Activated T-cell treated with anti-CD3 and anti-CD28 coated beads for 48 hours (primary cell): Measurements from ENCODE around the gene MRAP.
"Not testable (repeated sequence)": the region's sequence is repeated elsewhere in the genome, so short reads cannot be mapped to it uniquely, and the experiment has no call there.

ENCODE experiments used
- DNase-seq: peaks from one replicate; pipeline ENCODE4 v3.0.0-alpha.2; 2020; ENCODE audit warnings: low read depth

The MRAP gene

DNA sequence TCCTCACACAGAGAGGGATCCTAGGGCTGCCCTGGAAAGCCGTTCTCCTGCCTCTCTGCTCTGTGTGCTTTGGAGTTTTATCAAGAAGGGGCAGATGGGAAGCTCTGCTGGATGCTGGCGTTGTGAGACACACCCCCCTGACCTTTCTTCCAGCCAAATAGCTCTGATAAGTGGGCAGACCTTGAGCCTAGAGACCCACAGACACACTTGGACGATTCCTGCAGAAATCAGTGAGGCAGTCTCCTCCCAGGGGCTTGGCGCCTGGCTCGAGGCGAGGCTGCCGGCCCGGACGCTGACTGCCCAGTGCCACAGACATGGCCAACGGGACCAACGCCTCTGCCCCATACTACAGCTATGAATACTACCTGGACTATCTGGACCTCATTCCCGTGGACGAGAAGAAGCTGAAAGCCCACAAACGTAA, at the start of gene MRAP:
Gene MRAP (plus strand): TSS at position 198 of the 424 bp plus-strand sequence. CDS start 117 bp downstream, at position 315.
- DNase-seq = no peak

- no peak for DNase-seq
These were observed 49.0 kb upstream of the MRAP start for GRCh38 chr21:32249511-32250280.

DNA sequence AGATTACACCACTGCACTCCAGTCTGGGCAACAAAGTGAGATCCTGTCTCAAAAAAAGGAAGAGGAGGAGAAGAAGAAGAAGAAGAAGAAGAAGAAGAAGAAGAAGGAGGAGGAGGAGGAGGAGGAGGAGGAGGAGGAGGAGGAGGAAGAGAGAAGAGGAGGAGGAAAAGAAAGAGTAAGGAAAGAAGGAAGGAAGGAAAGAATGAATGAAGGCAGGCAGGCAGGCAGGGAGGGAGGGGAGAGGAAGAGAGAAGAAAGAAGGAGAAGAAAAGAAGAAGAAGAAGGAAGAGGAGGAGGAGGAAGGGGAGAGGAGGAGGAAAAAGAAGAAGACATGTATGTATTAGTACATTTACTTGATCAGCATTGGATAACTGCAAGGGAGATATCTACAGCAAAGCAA, 46.5 kb upstream of the MRAP start:
- DNase-seq = no peak

DNA sequence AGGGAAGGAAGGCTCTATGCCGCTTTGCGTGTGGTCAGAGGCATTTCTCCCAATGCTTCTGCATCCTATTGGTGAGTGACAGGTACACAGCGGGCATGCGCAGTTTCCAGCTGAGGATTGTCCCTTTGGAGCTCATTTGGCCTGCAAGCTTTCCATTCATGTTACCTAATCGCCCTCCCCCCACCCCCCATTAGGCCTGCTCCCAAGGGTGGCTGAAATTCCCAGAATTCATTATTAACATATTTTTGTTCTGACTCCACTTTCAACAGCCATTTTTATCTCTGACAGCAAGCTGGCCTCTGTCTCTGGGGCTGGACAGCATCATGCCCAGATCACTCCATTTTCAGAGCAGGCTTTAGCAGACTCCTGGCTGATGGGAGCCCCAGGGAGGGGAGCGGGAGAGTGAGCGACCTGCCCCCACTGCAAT, 45.4 kb upstream of the MRAP start:
- no peak for DNase-seq

DNA sequence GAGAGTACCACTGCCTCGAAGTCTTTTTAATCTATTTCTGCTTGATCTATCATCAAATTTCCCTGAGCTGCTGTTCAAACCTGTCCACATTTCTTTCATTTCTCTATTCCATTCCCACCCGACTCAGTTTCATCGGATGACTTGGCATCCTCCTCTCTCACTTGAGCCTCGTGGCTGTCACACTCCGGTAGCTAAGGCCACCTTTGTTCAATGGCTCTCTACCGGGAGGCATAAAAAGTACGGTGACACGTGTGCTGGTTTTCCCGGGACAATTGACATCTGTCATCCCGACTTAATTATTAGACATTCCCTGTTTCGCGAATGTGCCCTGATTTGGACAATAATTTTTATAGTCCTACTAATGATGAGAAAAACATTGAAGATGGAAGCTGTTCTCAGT, 42.4 kb upstream of the MRAP start:
- no peak for DNase-seq

DNA sequence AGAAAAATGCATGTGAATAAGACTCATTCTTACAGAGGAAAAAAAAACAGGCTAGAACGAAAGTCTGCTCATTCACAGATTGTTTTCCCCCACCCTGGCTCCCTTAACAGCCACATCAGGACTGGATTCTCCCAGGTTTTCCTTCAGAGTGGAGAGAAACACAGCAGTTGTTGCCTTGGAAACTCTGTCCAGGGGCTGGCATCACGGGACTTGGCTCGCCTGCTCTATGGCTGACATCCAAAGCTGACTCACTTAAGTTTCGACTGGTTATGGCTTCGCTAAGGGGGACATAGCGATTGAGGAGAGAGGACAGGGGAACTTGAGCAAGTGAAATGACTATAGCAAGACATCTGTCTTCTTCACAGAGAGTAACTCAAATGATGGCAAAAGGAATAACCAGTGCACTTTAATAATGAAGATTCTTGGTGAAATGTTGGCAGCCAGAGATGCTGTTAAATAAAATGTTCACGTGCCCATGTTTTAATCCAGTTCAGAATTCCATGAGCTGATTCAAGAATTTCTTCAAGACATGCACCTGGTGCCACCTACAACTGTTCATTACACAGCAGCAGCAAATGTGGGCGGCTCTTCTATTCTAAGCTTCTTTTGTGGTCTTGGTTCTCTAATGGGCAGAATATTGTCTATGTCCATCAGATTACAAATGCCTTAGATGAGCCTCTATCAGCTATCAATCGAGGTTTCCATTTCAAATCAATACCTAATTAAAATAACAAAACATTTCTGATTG, 41.6 kb upstream of the MRAP start:
- DNase-seq = no peak

DNA sequence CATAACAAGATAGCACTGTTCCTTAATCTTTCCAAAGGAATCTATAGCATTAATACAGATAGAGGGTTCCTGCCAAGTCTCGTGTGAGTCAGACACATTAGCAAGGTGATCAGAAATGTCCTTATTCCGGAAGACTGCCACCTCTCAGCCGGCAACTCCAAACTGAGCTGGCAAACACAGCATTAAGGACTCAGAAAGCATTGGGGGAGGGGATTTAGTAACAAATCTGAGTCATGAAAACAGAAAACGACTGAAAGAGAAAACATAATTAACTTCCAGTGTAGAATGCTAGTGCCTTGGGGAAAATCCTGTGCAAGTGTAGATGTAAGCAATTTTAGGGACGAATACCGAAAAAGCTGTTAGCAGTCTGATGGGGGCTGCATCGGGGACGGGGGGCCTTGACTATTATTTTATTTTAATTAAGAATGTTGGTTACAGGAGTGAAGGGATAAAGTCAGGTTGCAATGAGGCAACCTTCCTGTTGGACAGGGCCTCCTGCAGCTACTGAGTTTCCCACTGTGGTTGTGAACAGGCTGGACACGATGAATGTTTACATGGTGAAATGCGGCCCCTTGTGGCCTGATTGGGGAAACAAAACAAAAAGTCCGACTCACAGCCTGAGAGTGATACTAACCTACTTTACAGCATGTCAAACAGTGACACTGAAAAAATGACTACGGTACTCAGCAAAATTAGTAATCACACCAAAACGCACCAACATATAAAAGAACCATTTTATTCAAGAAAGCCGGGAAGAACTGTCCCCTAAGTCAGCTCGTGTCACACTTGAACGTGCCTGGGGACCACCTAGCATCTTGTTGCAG, 40.5 kb upstream of the MRAP start:
- peak; percentile 24 for DNase-seq

GRCh38 chr21:32258786-32259048, 39.9 kb upstream of the MRAP start:
- DNase-seq = not testable (repeated sequence)

DNA sequence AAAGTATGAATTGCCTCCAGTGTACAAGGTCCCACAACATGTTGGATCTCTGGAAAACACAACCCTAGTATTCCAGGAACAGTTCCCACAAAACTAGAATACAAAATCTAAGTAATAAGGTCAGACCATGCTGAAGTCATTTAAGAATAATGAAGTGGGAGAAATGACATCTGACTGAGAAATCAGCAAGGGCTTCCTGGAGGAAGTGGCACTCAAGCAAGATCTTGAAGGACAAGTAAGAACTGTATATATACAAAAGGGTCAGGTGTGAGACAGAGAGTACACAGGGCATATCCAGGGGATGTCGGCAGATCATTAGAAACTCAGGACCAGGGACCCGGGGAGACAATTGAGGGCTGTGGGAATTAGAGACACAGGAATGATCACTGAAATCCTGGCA, 38.5 kb upstream of the MRAP start:
- DNase-seq = no peak

DNA sequence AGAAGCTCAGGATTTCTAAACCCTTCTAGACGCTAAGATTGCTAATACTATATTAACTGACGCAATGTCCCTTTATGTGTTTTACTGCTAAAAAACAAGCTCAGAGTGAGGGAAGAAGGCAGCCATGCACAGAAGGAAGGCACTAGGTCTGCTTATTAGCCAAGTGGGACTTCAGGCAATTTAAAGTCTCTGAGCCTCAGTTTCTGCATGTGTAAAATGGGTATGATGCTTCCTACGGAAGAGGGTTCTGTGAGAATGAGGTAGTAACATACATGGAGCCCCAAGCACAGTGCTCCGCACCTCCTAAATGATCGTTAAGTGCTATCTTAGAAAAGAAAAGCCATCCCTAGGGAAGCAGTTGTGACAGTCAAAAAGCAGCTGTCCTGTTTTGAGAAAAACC, 36.7 kb upstream of the MRAP start:
- no peak for DNase-seq

DNA sequence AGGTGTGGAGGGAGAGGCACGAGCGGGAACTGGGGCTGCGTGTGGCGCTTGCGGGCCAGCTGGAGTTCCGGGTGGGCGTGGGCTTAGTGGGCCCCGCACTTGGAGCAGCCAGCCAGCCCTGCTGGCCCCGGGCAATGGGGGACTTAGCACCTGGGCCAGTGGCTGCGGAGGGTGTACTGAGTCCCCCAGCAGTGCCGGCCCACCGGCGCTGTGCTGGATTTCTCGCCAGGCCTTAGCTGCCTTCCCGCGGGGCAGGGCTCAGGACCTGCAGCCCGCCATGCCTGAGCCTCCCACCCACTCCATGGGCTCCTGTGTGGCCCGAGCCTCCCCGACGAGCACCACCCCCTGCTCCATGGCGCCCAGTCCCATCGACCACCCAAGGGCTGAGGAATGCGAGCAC, 33.3 kb upstream of the MRAP start:
- DNase-seq = not testable (repeated sequence)

GRCh38 chr21:32270748-32271147, 27.9 kb upstream of the MRAP start:
- no peak for DNase-seq

- no peak for DNase-seq
These were observed 22.0 kb upstream of the MRAP start for GRCh38 chr21:32276671-32277070.

GRCh38 chr21:32278103-32278502, 20.6 kb upstream of the MRAP start:
- no peak for DNase-seq

- peak; percentile 99 for DNase-seq
These were observed 19.9 kb upstream of the MRAP start, which contains the start of gene MIS18A for GRCh38 chr21:32278518-32279376. Gene MIS18A, minus strand, starts transcription at chr21:32279049. Its CDS starts 35 bp downstream, at chr21:32279014.

- DNase-seq = no peak
These were observed 19.3 kb upstream of the MRAP start for GRCh38 chr21:32279377-32279680.

DNA sequence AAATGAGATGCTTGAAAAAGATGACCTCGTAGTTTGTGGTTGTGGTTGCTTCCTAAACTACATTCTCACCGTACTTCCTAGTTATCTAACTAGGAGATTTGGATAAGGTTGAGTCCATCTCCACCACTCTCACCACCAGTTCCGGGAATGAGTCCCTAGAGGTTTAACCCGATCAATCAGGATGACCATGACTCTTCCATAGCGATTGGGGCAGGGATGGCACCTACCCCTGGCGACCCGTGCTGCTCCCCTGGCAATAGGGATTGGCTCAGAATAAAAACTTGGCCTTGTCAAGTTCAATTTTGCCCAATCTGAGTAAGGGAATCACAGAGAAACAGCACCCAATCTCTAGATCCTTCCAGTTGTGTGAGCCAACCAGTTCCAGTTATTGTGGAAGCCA, 17.1 kb upstream of the MRAP start:
- DNase-seq = no peak

- no peak for DNase-seq
These were observed 15.7 kb upstream of the MRAP start for GRCh38 chr21:32282992-32283391.

- no peak for DNase-seq
These were observed 13.2 kb upstream of the MRAP start for GRCh38 chr21:32285476-32285875.

DNA sequence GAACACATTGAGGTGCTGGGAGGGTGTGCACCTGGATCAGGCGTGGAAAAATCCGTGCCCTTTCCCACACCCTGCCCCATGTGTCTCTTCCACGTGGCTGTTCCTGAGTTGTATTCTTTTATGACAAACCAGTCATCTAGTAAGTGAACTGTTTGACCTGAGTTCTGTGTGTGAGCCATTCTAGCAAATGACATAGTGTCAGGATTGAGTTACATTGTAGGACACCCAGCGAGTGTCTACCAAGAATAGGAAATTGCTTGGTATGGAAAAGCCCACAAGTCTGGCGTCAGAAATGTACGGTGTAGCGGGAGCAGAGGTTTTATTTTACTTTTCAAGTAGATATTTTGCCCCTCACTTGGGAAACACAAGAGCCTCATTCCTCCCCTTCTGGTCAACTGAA, 1.2 kb upstream of the MRAP start:
- DNase-seq = no peak

- no peak for DNase-seq
These were observed 501 bp upstream of the MRAP start for GRCh38 chr21:32298148-32298559.

GRCh38 chr21:32299695-32300094, 1.0 kb downstream of the MRAP start:
- DNase-seq = no peak
